ENCODE results near the gene SLC10A3.

Gene SLC10A3

GRCh38 chrX:154437971-154438893, 52.2 kb downstream of the SLC10A3 start:
- DNase-seq, result no peak
